Endothelial cell of umbilical vein (primary cell): Measurements from ENCODE around the gene PTGFRN. TPM values are rescaled to one million over a fixed set of nuclear protein-coding genes. Genes with fewer than 3 reads are reported as not detected.

Experiments
- BruUV-seq: library from RNA; stranded (reverse); fragments of 400-500 nt; replicated peaks from 2 replicates; lab custom pipeline; 2021; lab: Mats Ljungman, UMichigan
- CTCF ChIA-PET: fragments of 300-600, 350-600 bp; sonication (Branson Sonifier 250); formaldehyde crosslinking; loops from one replicate; lab custom pipeline; 2021; ENCODE audit warnings: antibody characterized with exemption, inconsistent platforms; lab: Charles Lee
- POLR2A ChIA-PET: fragments of 300-600, 350-600 bp; sonication (Branson Sonifier 250); formaldehyde crosslinking; loops from one replicate; lab custom pipeline; 2021; ENCODE audit warnings: antibody characterized with exemption, inconsistent platforms; lab: Charles Lee
- DNase-seq: peaks from one replicate; pipeline ENCODE4 v3.0.0-alpha.2; 2011; ENCODE audit warnings: low read depth, low spot score
- FAIRE-seq: peaks from 2 replicates; lab custom pipeline; 2011; peaks lifted over from hg19 to GRCh38; lab: Jason Lieb, UNC
- H2AFZ ChIP-seq: 2 replicates; pipeline ENCODE4 v1.6.0; 2012; ENCODE audit warnings: low read depth, low read length, control low read depth, inconsistent platforms
- H3K27ac ChIP-seq: 2 replicates; pipeline ENCODE4 v1.5.1; 2011; ENCODE audit warnings: low read depth, mild to moderate bottlenecking, control low read depth, low read length, moderate library complexity; ENCODE audit not compliant: insufficient read depth
- H3K27me3 ChIP-seq, 2 experiments: 2 replicates each; pipeline versions ENCODE4 v1.6.0 to v1.6.1; 2011; ENCODE audit warnings: low read length in 2 of 2, mixed read lengths in 1 of 2; ENCODE audit not compliant: control insufficient read depth in 2 of 2, insufficient read depth in 2 of 2
- H3K36me3 ChIP-seq, 2 experiments: 2 replicates in 1 of 2; 3 replicates in 1 of 2; pipeline ENCODE4 v1.5.1; 2011; ENCODE audit warnings: low read length in 2 of 2, mild to moderate bottlenecking in 1 of 2, moderate library complexity in 1 of 2; ENCODE audit not compliant: control insufficient read depth in 2 of 2, insufficient read depth in 2 of 2; ENCODE audit errors: extremely low read depth in 1 of 2
- H3K4me1 ChIP-seq: 3 replicates; pipeline ENCODE4 v1.5.1; 2011; ENCODE audit warnings: mild to moderate bottlenecking, low read length; ENCODE audit not compliant: control insufficient read depth, insufficient read depth; ENCODE audit errors: extremely low read depth
- H3K4me2 ChIP-seq: 2 replicates; pipeline ENCODE4 v1.6.1; 2011; ENCODE audit warnings: low read length, control low read depth, mixed read lengths; ENCODE audit not compliant: insufficient read depth
- H3K4me3 ChIP-seq, 3 experiments: fragments of 200-600 bp in 1 of 3; sonication (generic), shearing (Covaris generic) in 1 of 3; replicated peaks in 1 of 3; 2 replicates each; pipeline ENCODE4 v1.5.1; 2011 to 2016; ENCODE audit warnings: control low read depth in 3 of 3, low read length in 3 of 3, mild to moderate bottlenecking in 2 of 3, inconsistent platforms in 1 of 3, low read depth in 1 of 3, moderate library complexity in 1 of 3; ENCODE audit not compliant: insufficient read depth in 1 of 3
- H3K79me2 ChIP-seq: 2 replicates; pipeline ENCODE4 v1.6.0; 2012; ENCODE audit warnings: low read length, inconsistent platforms; ENCODE audit not compliant: control insufficient read depth, insufficient read depth
- H3K9ac ChIP-seq: replicated peaks from 2 replicates; pipeline ENCODE3; 2011; ENCODE audit warnings: low read length, control low read depth; ENCODE audit not compliant: insufficient read depth; ENCODE audit errors: extremely low read depth
- H3K9me1 ChIP-seq: replicated peaks from 3 replicates; pipeline ENCODE4 v1.6.0; 2011; ENCODE audit warnings: mild to moderate bottlenecking, low read length; ENCODE audit not compliant: control insufficient read depth, insufficient read depth; ENCODE audit errors: extremely low read depth
- H3K9me3 ChIP-seq: replicated peaks from 2 replicates; pipeline ENCODE4 v1.5.1; 2012; ENCODE audit warnings: low read length, inconsistent platforms; ENCODE audit not compliant: control insufficient read depth, insufficient read depth
- H4K20me1 ChIP-seq: replicated peaks from 2 replicates; pipeline ENCODE3; 2011; ENCODE audit warnings: mild to moderate bottlenecking, low read length; ENCODE audit not compliant: control insufficient read depth, insufficient read depth; ENCODE audit errors: extremely low read depth
- CTCF ChIP-seq, 2 donors: IDR thresholded peaks; 1 replicate in 1 of 2; 2 replicates in 1 of 2; pipeline ENCODE4 v1.5.1; 2011; ENCODE audit warnings: low read length in 2 of 2, mild to moderate bottlenecking in 2 of 2, moderate library complexity in 2 of 2, control low read depth in 1 of 2, inconsistent platforms in 1 of 2, low read depth in 1 of 2; ENCODE audit not compliant: insufficient read depth in 1 of 2; ENCODE audit errors: extremely low read depth in 1 of 2
- EZH2 ChIP-seq: IDR thresholded peaks from 2 replicates; pipeline ENCODE4 v1.6.1; 2012; ENCODE audit warnings: borderline replicate concordance, low read depth, mild to moderate bottlenecking, moderate library complexity, low read length, inconsistent platforms; ENCODE audit not compliant: severe bottlenecking
- JUN ChIP-seq: IDR thresholded peaks from 2 replicates; pipeline ENCODE4 v1.6.1; 2011; ENCODE audit warnings: borderline replicate concordance, low read depth; ENCODE audit not compliant: insufficient read length, insufficient read depth
- MYC ChIP-seq: IDR thresholded peaks from one replicate; pipeline ENCODE4 v1.6.1; 2011; ENCODE audit warnings: mild to moderate bottlenecking, low read depth, low read length
- POLR2A ChIP-seq: IDR thresholded peaks from 2 replicates; pipeline ENCODE4 v1.6.1; 2012; ENCODE audit warnings: low read depth, mild to moderate bottlenecking, control low read depth, low read length
- POLR2AphosphoS5 ChIP-seq: IDR thresholded peaks from 2 replicates; pipeline ENCODE4 v1.6.1; 2012; ENCODE audit warnings: low read depth, mild to moderate bottlenecking, control low read depth, low read length, moderate library complexity; ENCODE audit not compliant: insufficient read depth
- dilution Hi-C: fragments of 300-500 bp; cut with MboI; formaldehyde crosslinking; loops from one replicate; pipeline ENCODE4 v1.15.0; 2019; ENCODE audit warnings: low sequenced_read_pairs; ENCODE audit not compliant: extremely low pct_ligation_motif_present
- intact Hi-C: fragments of 100-400 bp; cut with micrococcal nuclease; formaldehyde crosslinking; loops from one replicate; pipeline ENCODE4 v1.10.0; 2022
- polyA plus RNA-seq, 4 experiments: library from polyadenylated mRNA; depleted of rRNA in 3 of 4; stranded (reverse) in 3 of 4; unstranded in 1 of 4; fragments of >200 nt; gene quantifications; 2 replicates each; pipeline versions ENCODE4 v1.2.1 to v1.2.3, GENCODE V29; 2011 to 2012; ENCODE audit warnings: missing spikeins in 1 of 4
- total RNA-seq: library from RNA; stranded (reverse); gene quantifications from 2 replicates; pipeline ENCODE4 v1.2.3, GENCODE V29; 2021

PTGFRN gene
- total and polyA plus RNA-seq, 2 donors (not counting 3 experiments of a cell fraction or from before 2014, with no cell fraction given): 39.6 to 60.7 TPM

- TF ChIP-seq JUN: no peak
- no peak for TF ChIP-seq MYC
- TF ChIP-seq POLR2AphosphoS5: no peak
- Histone ChIP-seq H3K27me3 (peaks cover 3 to 5% of the 10 kb centered on the region in 2 experiments), H4K20me1 (no peaks in the 10 kb centered on the region), H3K9me3 (no peaks in the 10 kb centered on the region), H3K4me1 (no peaks in the 10 kb centered on the region), H2AFZ (no peak overlapping the region), H3K79me2 (no peaks in the 10 kb centered on the region), H3K27ac (no peak overlapping the region), H3K9me1 (no peaks in the 10 kb centered on the region), H3K4me2 (no peak overlapping the region), H3K4me3 (no peak overlapping the region), H3K9ac (no peak overlapping the region), H3K36me3 (no peaks in the 10 kb centered on the region)
- BruUV-seq: no TSS peak
- FAIRE-seq (no peak), DNase-seq (no peak)
- ChIA-PET POLR2A (no interaction called here), CTCF (no interaction called here)
- intact Hi-C loops (no loop called here), dilution Hi-C loops (no loop called here)
Measured at GRCh38 chr1:116870300-116870699, 39.4 kb upstream of the PTGFRN start.

GRCh38 chr1:116871779-116872146 is 38.0 kb upstream of the PTGFRN start:
- H3K36me3 ChIP-seq: no peaks in the 10 kb centered on the region
- no peak overlapping the region for H3K4me2 ChIP-seq
- CTCF ChIA-PET: no interaction called here
- no peak overlapping the region for H3K9ac ChIP-seq
- no peaks in the 10 kb centered on the region for H3K9me3 ChIP-seq
- BruUV-seq: no TSS peak
- peaks cover 5% of the 10 kb centered on the region in 2 experiments for H3K27me3 ChIP-seq
- no peaks in the 10 kb centered on the region for H3K79me2 ChIP-seq
- dilution Hi-C loops (no loop called here), intact Hi-C loops (no loop called here)
- no peaks in the 10 kb centered on the region for H4K20me1 ChIP-seq
- TF ChIP-seq POLR2AphosphoS5 (no peak), CTCF (IDR thresholded peaks at IDR 0.05; ENCODE audit: extremely low read depth in 1 of 2, insufficient read depth in 1 of 2, low read depth in 1 of 2, low read length in 2 of 2) (no peak), MYC (no peak), EZH2 (no peak), POLR2A (no peak)
- no peaks in the 10 kb centered on the region for H3K4me1 ChIP-seq
- POLR2A ChIA-PET: no interaction called here
- H2AFZ ChIP-seq: no peak overlapping the region
- FAIRE-seq: no peak
- no peaks in the 10 kb centered on the region for H3K9me1 ChIP-seq
- H3K27ac ChIP-seq: no peak overlapping the region
- no peak overlapping the region for H3K4me3 ChIP-seq
- DNase-seq: no peak
